HepG2 (cell line): ENCODE results near the gene A2ML1.

ENCODE experiments used
- BCL3 ChIP-seq: sonication (generic); formaldehyde crosslinking; IDR thresholded peaks from 2 replicates; pipeline ENCODE4 v1.5.1; 2020; ENCODE audit warnings: mild to moderate bottlenecking, missing genetic modification reagents, moderate library complexity
- CBX5 ChIP-seq: sonication (generic); formaldehyde crosslinking; IDR thresholded peaks from 2 replicates; pipeline ENCODE4 v1.4.0; 2020; ENCODE audit warnings: missing genetic modification reagents, borderline replicate concordance
- CTCF ChIP-seq: sonication (generic); formaldehyde crosslinking; IDR thresholded peaks from 2 replicates; pipeline ENCODE4 v1.5.0; 2020; ENCODE audit warnings: mild to moderate bottlenecking, missing genetic modification reagents, moderate library complexity
- GABPA ChIP-seq, 2 experiments: IDR thresholded peaks; 2 replicates each; pipeline ENCODE4 v1.6.1; 2011 to 2016; ENCODE audit warnings: low read depth in 2 of 2, low read length in 1 of 2, missing biosample characterization in 1 of 2, missing genetic modification characterization in 1 of 2
- HOXA5 ChIP-seq: sonication (generic); formaldehyde crosslinking; IDR thresholded peaks from 2 replicates; pipeline ENCODE4 v1.4.0; 2020; ENCODE audit warnings: missing genetic modification reagents
- MAX ChIP-seq: IDR thresholded peaks from 2 replicates; pipeline ENCODE4 v1.6.1; 2012; ENCODE audit warnings: inconsistent platforms
- POLR2A ChIP-seq, 2 experiments: IDR thresholded peaks; 2 replicates each; pipeline ENCODE4 v1.6.1; 2011; ENCODE audit warnings: low read depth in 2 of 2, low read length in 2 of 2, mild to moderate bottlenecking in 1 of 2, moderate library complexity in 1 of 2; ENCODE audit not compliant: insufficient read depth in 1 of 2
- TAF15 ChIP-seq: fragments of 200-400 bp; formaldehyde crosslinking; IDR thresholded peaks from one replicate; pipeline ENCODE4 v1.6.1; 2018; ENCODE audit warnings: mild to moderate bottlenecking, low read depth, low read length; ENCODE audit not compliant: poor library complexity, severe bottlenecking
- TCF7L2 ChIP-seq: IDR thresholded peaks from 2 replicates; pipeline ENCODE4 v1.6.1; 2011; ENCODE audit warnings: mild to moderate bottlenecking, low read depth, low read length, moderate library complexity
- ZNF354B ChIP-seq: sonication (generic); formaldehyde crosslinking; IDR thresholded peaks from 2 replicates; pipeline ENCODE4 v1.8.0; 2022; ENCODE audit warnings: mild to moderate bottlenecking, missing genetic modification reagents
- ZNF547 ChIP-seq: sonication (generic); formaldehyde crosslinking; IDR thresholded peaks from 2 replicates; pipeline ENCODE4 v1.5.1; 2020; ENCODE audit warnings: mild to moderate bottlenecking, missing genetic modification reagents
- ZSCAN29 ChIP-seq: sonication (generic); formaldehyde crosslinking; conservative IDR thresholded peaks from 2 replicates; pipeline ENCODE4 v1.4.0; 2020; ENCODE audit warnings: mild to moderate bottlenecking, missing genetic modification reagents
- TF ChIP-seq, protein P1 (sequence below): sonication (generic); formaldehyde crosslinking; IDR thresholded peaks from 2 replicates; pipeline ENCODE4 v1.4.0; 2020; ENCODE audit warnings: missing genetic modification reagents
- TF ChIP-seq, protein P2 (sequence below): sonication (generic); formaldehyde crosslinking; IDR thresholded peaks from 2 replicates; pipeline ENCODE4 v1.4.0; 2020; ENCODE audit warnings: missing genetic modification reagents

DNA sequence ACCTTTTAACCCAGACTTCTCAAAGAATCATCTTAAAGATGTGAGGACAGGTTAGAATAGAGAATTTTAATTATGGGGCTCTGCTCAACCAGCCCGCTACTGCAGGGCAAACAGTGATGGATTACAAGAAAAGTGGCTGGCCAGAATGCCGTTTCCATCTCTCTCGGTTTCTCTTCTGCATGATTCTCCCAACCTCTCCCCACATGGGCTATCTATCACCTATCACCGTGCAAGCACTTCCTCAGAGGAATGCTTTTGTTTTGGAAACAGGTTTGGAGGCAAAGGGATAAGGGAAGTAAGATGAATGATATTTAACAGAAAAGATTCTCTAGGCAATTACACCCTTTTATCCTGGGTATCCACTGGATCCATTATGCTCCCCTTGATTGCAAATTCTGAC, 54.5 kb downstream of the A2ML1 start:
- TF ChIP-seq TCF7L2 (no peak), TAF15 (no peak), ZSCAN29 (CRISPR knock-in tag) (no peak), CBX5 (CRISPR knock-in tag) (no peak), CTCF (CRISPR knock-in tag) (no peak), MAX (no peak), GABPA (IDR thresholded peaks at IDR 0.05; ENCODE audit: low read depth, low read length) (no peak), GABPA (CRISPR knock-in tag; IDR thresholded peaks at IDR 0.05; ENCODE audit: low read depth) (no peak), HOXA5 (CRISPR knock-in tag) (no peak), POLR2A (IDR thresholded peaks at IDR 0.05; ENCODE audit: insufficient read depth in 1 of 2, low read depth in 2 of 2, low read length in 2 of 2) (no peak), ZNF354B (CRISPR knock-in tag) (no peak), BCL3 (CRISPR knock-in tag) (no peak), ZNF547 (CRISPR knock-in tag) (no peak)
- TF ChIP-seq, protein P1, sequence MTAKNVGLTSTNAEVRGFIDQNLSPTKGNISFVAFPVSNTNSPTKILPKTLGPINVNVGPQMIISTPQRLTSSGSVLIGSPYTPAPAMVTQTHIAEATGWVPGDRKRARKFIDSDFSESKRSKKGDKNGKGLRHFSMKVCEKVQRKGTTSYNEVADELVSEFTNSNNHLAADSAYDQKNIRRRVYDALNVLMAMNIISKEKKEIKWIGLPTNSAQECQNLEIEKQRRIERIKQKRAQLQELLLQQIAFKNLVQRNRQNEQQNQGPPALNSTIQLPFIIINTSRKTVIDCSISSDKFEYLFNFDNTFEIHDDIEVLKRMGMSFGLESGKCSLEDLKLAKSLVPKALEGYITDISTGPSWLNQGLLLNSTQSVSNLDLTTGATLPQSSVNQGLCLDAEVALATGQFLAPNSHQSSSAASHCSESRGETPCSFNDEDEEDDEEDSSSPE (CRISPR knock-in tag) = no peak
- TF ChIP-seq, protein P2, sequence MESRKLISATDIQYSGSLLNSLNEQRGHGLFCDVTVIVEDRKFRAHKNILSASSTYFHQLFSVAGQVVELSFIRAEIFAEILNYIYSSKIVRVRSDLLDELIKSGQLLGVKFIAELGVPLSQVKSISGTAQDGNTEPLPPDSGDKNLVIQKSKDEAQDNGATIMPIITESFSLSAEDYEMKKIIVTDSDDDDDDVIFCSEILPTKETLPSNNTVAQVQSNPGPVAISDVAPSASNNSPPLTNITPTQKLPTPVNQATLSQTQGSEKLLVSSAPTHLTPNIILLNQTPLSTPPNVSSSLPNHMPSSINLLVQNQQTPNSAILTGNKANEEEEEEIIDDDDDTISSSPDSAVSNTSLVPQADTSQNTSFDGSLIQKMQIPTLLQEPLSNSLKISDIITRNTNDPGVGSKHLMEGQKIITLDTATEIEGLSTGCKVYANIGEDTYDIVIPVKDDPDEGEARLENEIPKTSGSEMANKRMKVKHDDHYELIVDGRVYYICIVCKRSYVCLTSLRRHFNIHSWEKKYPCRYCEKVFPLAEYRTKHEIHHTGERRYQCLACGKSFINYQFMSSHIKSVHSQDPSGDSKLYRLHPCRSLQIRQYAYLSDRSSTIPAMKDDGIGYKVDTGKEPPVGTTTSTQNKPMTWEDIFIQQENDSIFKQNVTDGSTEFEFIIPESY = no peak
